ENCODE measurements around the gene KCNQ4.

The KCNQ4 gene

DNA sequence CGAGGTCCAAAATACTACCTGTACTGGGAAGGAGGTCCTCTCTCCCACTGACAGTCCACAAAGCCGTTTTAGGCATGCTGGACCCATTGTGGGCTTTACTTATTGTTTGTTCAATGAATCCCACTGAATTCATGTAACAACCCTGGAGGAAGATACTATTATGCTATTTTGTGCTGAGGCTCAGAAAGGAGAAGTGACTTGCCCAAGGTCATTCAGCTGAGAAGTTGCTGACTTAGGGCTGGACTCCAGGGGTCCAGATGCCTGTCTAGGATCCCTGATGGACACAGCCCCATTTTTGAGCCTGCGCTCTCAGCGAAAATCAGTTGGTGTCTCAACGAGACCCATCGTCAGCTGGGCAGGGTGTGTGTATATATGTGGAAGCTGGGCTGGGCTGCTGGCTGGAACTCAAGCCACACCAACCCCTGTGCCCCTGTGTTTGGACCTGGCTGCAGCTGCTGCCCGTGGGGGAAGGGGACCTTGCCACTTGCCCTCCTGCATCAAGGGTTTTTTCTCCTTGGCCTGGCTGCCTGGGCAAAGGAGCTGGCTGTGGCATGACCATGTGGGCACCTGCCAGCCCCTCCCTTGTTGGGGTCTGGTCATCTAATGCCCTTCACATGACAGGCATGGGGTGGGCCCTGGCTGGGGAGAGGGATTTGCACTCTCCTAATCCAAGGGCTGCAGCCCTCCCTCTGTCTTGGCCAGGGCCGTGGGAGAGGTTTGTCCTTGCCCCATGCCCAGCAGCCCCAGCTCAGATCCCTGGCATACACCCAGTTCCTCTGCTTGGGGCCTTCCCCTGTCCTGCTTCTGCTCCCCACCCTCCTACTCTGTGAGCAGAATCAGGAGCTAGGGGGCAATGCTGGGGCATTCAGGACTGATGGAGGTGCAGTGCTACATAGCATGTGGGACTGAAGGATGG is 15.0 kb downstream of the KCNQ4 start:
- no peak overlapping the region for H3K9ac ChIP-seq (ENCODE audit: low read depth, low read length)
- H3K9me3 ChIP-seq (ENCODE audit: control insufficient read depth, insufficient read depth, low read length), result no peaks in the 10 kb centered on the region
- no peak overlapping the region for H3K4me3 ChIP-seq (ENCODE audit: low read depth, low read length)
- H3K27me3 ChIP-seq (ENCODE audit: control insufficient read depth, insufficient read depth, low read length), result peaks cover 18% of the 10 kb centered on the region
- no peaks in the 10 kb centered on the region for H3K36me3 ChIP-seq (ENCODE audit: control insufficient read depth, insufficient read depth, low read length)
- peaks cover 24% of the 10 kb centered on the region for H3K4me1 ChIP-seq (ENCODE audit: control insufficient read depth, insufficient read depth, low read length)
- no peak overlapping the region for H3K27ac ChIP-seq (ENCODE audit: low read depth, low read length)

DNA sequence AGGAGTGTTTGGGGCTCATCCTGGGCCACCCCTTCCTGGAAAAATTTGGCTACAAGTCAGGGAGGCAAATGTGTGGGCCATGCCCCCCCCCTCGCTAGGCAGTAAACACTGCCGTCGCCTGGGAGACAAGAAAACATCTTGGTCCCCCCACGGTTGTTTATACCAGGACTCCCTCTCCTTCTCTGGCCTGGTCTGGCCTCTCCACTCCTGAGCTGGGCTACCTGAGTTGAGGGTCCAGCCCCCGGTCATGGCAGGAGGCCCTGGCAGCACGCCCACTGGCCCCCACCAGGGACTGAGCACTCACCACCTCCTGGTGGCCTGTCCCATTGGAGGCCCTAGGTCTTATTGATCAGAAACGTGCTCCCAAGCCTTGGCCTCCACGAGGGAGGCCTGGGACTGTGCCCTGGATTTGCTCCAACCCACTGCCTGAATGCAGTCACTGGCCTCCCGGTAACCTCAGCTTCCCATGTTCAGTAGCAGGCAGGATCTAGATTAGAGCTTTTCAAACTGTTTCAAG is 15.8 kb downstream of the KCNQ4 start:
- no peak overlapping the region for H3K27ac ChIP-seq (ENCODE audit: low read depth, low read length)
- H3K36me3 ChIP-seq (ENCODE audit: control insufficient read depth, insufficient read depth, low read length), result no peaks in the 10 kb centered on the region
- H3K27me3 ChIP-seq (ENCODE audit: control insufficient read depth, insufficient read depth, low read length), result peaks cover 18% of the 10 kb centered on the region
- H3K9me3 ChIP-seq (ENCODE audit: control insufficient read depth, insufficient read depth, low read length), result no peaks in the 10 kb centered on the region
- no peak overlapping the region for H3K4me3 ChIP-seq (ENCODE audit: low read depth, low read length)
- H3K9ac ChIP-seq (ENCODE audit: low read depth, low read length), result no peak overlapping the region
- peaks cover 30% of the 10 kb centered on the region for H3K4me1 ChIP-seq (ENCODE audit: control insufficient read depth, insufficient read depth, low read length)

DNA sequence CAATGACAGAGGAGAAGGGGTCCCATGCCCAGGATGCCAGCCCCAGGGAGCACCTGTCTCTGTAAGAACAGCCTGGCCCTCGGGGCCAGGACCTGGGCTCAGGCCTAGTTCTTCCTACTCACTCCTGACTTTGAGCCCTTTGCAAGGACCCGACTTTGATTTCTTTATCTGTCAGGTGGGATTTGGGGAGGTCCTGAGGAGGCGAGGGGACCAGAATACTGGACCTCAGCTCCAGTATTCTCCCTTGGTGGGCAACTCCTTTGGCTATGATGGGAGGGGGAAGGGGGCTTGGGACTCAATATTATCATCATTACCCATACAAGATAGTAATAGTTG is 18.1 kb downstream of the KCNQ4 start:
- no peak overlapping the region for H3K9ac ChIP-seq (ENCODE audit: low read depth, low read length)
- H3K27ac ChIP-seq (ENCODE audit: low read depth, low read length), result no peak overlapping the region
- H3K4me1 ChIP-seq (ENCODE audit: control insufficient read depth, insufficient read depth, low read length), result peaks cover 36% of the 10 kb centered on the region

DNA sequence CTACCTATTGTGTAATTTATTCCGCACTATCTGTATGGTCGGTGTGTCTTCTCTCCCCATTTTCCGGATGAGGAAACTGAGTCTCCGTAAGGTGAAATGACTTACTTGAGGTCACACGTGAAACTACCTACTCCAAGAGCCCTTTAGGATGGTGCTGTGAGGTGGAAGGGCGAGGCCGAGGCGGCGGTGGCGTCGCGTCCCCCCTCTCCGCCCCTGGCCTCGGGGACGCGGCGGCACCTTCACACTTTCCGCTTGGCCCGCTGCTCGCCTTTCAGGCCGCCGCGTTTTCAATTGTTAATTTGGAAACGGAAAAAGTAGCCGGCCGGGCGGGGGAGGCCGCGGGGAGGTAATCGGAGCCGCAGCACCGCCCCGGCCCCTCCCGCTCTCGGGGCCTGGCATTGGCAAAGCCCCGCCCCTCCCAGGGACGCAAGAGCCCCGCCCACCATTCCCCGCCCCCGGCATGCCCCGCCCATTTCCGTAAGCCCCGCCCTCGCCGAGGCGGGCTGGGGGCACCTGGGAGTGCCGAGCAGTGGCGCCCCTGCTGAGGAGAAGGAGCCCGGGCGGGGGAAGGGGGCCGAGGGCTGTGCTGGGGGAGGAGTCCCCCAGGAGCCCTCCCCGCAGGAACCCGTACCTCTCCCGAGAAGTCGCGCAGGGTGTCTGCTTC is 18.6 kb downstream of the KCNQ4 start:
- H3K4me3 ChIP-seq (ENCODE audit: low read depth, low read length), result peak overlapping the region; percentile 54
- H3K27me3 ChIP-seq (ENCODE audit: control insufficient read depth, insufficient read depth, low read length), result peaks cover 18% of the 10 kb centered on the region
- peaks cover 36% of the 10 kb centered on the region for H3K4me1 ChIP-seq (ENCODE audit: control insufficient read depth, insufficient read depth, low read length)
- H3K27ac ChIP-seq (ENCODE audit: low read depth, low read length), result peak overlapping the region; percentile 27
- H3K36me3 ChIP-seq (ENCODE audit: control insufficient read depth, insufficient read depth, low read length), result no peaks in the 10 kb centered on the region
- H3K9me3 ChIP-seq (ENCODE audit: control insufficient read depth, insufficient read depth, low read length), result no peaks in the 10 kb centered on the region
- no peak overlapping the region for H3K9ac ChIP-seq (ENCODE audit: low read depth, low read length)

More for the DNA sequence above, 18.1 kb downstream of the KCNQ4 start:
- H3K9me3 ChIP-seq (ENCODE audit: control insufficient read depth, insufficient read depth, low read length), result no peaks in the 10 kb centered on the region
- H3K4me3 ChIP-seq (ENCODE audit: low read depth, low read length), result peak overlapping the region; percentile 49
- H3K36me3 ChIP-seq (ENCODE audit: control insufficient read depth, insufficient read depth, low read length), result no peaks in the 10 kb centered on the region
- H3K27me3 ChIP-seq (ENCODE audit: control insufficient read depth, insufficient read depth, low read length), result peaks cover 18% of the 10 kb centered on the region

DNA sequence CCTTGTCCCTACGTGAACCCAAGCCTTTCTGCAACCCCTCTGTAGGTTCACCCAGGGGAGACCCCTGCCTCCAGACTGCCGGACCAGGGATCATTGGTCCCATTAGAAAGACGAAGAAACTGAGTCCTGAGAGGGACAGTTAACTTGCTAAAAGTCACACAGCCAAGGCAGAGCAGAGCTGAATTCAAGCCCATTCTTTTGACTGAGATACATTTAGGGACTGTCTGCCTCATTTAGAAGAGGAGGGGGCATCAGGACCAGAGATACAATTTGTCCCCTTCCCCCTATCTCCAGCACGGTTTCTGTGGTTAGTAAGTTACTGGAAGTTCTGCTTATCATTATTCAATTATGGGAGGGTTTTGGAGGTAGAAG is 19.1 kb downstream of the KCNQ4 start:
- Histone ChIP-seq H3K9me3 (ENCODE audit: control insufficient read depth, insufficient read depth, low read length) (no peaks in the 10 kb centered on the region), H3K27ac (ENCODE audit: low read depth, low read length) (peak overlapping the region; percentile 3), H3K9ac (ENCODE audit: low read depth, low read length) (no peak overlapping the region), H3K4me1 (ENCODE audit: control insufficient read depth, insufficient read depth, low read length) (peaks cover 36% of the 10 kb centered on the region), H3K36me3 (ENCODE audit: control insufficient read depth, insufficient read depth, low read length) (no peaks in the 10 kb centered on the region), H3K27me3 (ENCODE audit: control insufficient read depth, insufficient read depth, low read length) (peaks cover 18% of the 10 kb centered on the region), H3K4me3 (ENCODE audit: low read depth, low read length) (peak overlapping the region; percentile 54)

DNA sequence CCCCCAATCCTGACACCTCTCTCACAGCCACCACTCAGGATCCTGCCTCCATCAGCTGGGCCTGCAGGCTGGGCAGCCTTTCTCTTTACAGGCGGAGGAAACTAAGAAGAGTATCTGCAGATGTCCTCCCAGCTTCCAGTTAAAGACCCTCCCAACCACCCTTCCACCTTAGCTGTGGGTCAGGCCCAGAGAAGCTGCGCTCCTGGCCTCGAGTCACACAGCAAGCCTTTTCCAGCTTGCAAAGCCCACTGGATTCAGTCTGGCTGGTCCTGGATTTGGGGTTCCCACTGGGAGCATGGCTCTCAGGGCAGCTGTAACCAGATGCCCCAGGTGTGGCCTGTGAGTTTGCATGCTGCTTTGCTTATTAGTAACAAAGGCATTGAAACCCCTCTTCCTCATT is 19.9 kb downstream of the KCNQ4 start:
- no peak overlapping the region for H3K4me3 ChIP-seq (ENCODE audit: low read depth, low read length)
- H3K27me3 ChIP-seq (ENCODE audit: control insufficient read depth, insufficient read depth, low read length), result peaks cover 18% of the 10 kb centered on the region
- no peaks in the 10 kb centered on the region for H3K36me3 ChIP-seq (ENCODE audit: control insufficient read depth, insufficient read depth, low read length)
- no peak overlapping the region for H3K9ac ChIP-seq (ENCODE audit: low read depth, low read length)
- H3K9me3 ChIP-seq (ENCODE audit: control insufficient read depth, insufficient read depth, low read length), result no peaks in the 10 kb centered on the region
- H3K4me1 ChIP-seq (ENCODE audit: control insufficient read depth, insufficient read depth, low read length), result peaks cover 36% of the 10 kb centered on the region
- H3K27ac ChIP-seq (ENCODE audit: low read depth, low read length), result no peak overlapping the region

DNA sequence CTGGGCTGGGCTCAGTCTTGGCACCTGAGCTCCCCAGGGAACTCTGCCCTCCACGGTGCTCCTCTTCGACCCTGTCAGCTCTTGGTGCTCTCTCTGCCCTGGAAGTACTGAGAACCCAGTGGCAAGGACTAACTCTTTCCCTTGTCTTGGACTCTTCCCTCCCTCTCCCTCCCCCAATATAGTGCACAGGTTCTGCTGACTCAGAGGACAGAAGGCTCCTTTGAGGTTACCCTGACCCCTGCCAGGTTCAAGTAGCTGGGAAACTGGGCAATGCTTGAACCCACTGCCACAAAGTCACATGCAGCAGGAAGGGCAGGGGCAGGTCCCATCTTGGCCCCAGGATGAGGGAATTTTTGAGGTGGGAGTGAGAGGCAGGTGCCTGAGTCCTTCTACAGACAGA is 20.3 kb downstream of the KCNQ4 start:
- H3K9me3 ChIP-seq (ENCODE audit: control insufficient read depth, insufficient read depth, low read length), result no peaks in the 10 kb centered on the region
- no peak overlapping the region for H3K27ac ChIP-seq (ENCODE audit: low read depth, low read length)
- H3K36me3 ChIP-seq (ENCODE audit: control insufficient read depth, insufficient read depth, low read length), result no peaks in the 10 kb centered on the region
- H3K27me3 ChIP-seq (ENCODE audit: control insufficient read depth, insufficient read depth, low read length), result peaks cover 18% of the 10 kb centered on the region
- H3K4me3 ChIP-seq (ENCODE audit: low read depth, low read length), result no peak overlapping the region
- peaks cover 36% of the 10 kb centered on the region for H3K4me1 ChIP-seq (ENCODE audit: control insufficient read depth, insufficient read depth, low read length)
- H3K9ac ChIP-seq (ENCODE audit: low read depth, low read length), result no peak overlapping the region

DNA sequence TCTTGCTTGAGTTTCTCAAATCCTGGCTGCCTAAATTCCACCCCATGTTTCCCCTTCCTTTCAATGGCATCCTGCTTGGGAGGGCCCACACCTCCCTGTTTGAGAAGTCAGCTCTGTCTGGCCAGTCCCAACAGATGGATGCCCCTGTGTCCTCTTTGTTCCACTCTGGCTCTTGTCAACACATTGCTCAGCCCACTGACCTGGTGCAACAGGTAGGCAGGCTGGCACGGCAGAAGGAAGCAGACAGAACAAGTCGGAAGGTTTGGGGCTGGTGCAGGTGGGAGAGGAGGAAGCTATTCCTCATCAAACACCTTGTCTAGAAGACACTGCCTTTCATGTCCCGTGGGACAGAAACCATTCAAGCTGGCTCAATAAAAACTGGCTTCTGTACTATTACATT is 22.7 kb downstream of the KCNQ4 start:
- no peak overlapping the region for H3K9ac ChIP-seq (ENCODE audit: low read depth, low read length)
- peaks cover 7% of the 10 kb centered on the region for H3K27me3 ChIP-seq (ENCODE audit: control insufficient read depth, insufficient read depth, low read length)
- H3K4me1 ChIP-seq (ENCODE audit: control insufficient read depth, insufficient read depth, low read length), result peaks cover 30% of the 10 kb centered on the region
- H3K27ac ChIP-seq (ENCODE audit: low read depth, low read length), result no peak overlapping the region
- H3K36me3 ChIP-seq (ENCODE audit: control insufficient read depth, insufficient read depth, low read length), result no peaks in the 10 kb centered on the region
- H3K9me3 ChIP-seq (ENCODE audit: control insufficient read depth, insufficient read depth, low read length), result no peaks in the 10 kb centered on the region
- no peak overlapping the region for H3K4me3 ChIP-seq (ENCODE audit: low read depth, low read length)

DNA sequence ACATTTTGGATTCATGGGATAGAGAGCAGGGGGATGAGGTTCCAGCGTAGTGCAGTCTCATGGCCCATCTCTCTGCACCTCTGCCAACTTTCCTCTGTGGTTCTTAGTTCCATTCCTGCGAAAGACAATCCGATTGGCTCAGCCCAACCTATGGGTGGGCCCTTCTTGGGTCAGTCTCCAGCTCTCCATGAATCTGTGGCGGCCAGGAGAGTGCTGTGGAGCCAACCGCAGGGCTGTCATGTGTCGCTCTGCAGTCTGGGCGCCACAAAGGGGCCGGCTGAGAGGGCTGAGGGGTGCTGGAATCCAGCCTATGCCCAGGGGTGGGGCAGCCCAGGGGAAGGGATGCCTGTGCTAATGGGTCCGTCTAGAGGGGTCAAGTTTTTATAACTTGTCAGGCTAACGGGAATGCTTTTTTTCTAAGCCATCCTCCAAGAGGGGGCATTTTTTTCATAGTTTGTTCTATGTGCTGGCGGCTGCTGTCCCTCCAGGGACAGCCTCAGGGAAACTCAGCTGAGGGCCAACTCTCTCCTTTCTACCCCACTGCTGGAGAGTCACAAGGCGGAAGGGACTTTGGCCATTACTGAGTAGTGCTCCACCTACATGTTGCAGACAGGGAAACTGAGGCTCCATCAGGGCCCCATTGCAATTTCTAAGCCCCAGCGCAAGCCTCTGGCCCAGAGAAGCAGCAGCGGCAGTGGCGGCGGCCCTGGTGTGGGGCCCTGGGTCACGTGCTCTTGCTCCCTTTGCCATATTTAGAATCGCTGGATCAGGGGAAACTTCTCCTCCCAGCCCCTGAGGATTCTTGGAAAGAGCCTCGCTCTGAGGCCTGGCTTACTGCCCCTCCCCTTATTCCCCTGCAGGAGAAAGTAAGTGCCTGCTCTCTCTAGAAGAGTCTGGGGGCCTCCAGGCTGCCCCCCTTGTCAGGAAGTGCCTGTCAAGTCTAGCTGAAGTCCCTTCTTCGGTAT is 23.4 kb downstream of the KCNQ4 start:
- no peak overlapping the region for H3K9ac ChIP-seq (ENCODE audit: low read depth, low read length)
- no peak overlapping the region for H3K27ac ChIP-seq (ENCODE audit: low read depth, low read length)
- peaks cover 24% of the 10 kb centered on the region for H3K4me1 ChIP-seq (ENCODE audit: control insufficient read depth, insufficient read depth, low read length)
- no peaks in the 10 kb centered on the region for H3K9me3 ChIP-seq (ENCODE audit: control insufficient read depth, insufficient read depth, low read length)
- no peaks in the 10 kb centered on the region for H3K27me3 ChIP-seq (ENCODE audit: control insufficient read depth, insufficient read depth, low read length)
- no peak overlapping the region for H3K4me3 ChIP-seq (ENCODE audit: low read depth, low read length)
- H3K36me3 ChIP-seq (ENCODE audit: control insufficient read depth, insufficient read depth, low read length), result no peaks in the 10 kb centered on the region

DNA sequence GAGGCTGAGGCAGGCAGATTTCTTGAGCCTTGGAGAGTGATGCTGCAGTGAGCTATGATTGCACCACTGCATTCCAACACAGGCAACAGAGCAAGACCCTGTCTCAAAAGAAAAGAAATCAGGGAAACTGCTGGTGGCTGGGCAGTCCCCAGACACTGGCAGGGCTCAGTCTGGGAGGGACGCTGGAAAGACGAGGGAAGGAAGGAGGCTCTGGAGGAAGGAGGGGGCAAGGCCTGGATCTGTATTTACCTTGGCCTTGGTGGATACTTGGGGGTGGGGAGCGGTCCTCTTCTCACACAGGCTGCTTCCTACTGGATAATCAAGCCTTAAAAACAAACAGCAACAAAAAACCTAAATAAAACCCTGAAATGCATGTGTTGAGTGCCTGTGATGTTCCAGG is 24.4 kb downstream of the KCNQ4 start:
- H3K9me3 ChIP-seq (ENCODE audit: control insufficient read depth, insufficient read depth, low read length), result no peaks in the 10 kb centered on the region
- peaks cover 18% of the 10 kb centered on the region for H3K4me1 ChIP-seq (ENCODE audit: control insufficient read depth, insufficient read depth, low read length)
- no peaks in the 10 kb centered on the region for H3K36me3 ChIP-seq (ENCODE audit: control insufficient read depth, insufficient read depth, low read length)
- no peak overlapping the region for H3K4me3 ChIP-seq (ENCODE audit: low read depth, low read length)
- H3K9ac ChIP-seq (ENCODE audit: low read depth, low read length), result no peak overlapping the region
- H3K27ac ChIP-seq (ENCODE audit: low read depth, low read length), result no peak overlapping the region
- no peaks in the 10 kb centered on the region for H3K27me3 ChIP-seq (ENCODE audit: control insufficient read depth, insufficient read depth, low read length)
